LHCN-M2 (cell line): Measurements from ENCODE around the gene TRAM2. TPM values are rescaled to one million over a fixed set of nuclear protein-coding genes. Genes with fewer than 3 reads are reported as not detected.

Source experiments
- DNase-seq: peaks from one replicate; pipeline ENCODE4 v3.0.0-alpha.2; 2012; ENCODE audit warnings: low read depth
- polyA plus RNA-seq: library from polyadenylated mRNA; unstranded; fragments of >200 nt; gene quantifications from one replicate; pipeline ENCODE4 v1.2.1, GENCODE V29; 2012; ENCODE audit warnings: missing spikeins
- total RNA-seq: library from RNA; depleted of rRNA; stranded (reverse); fragments of >200 nt; gene quantifications from 2 replicates; pipeline ENCODE4 v1.2.3, GENCODE V29; 2014; rRNA removed

TRAM2 gene, protein sequence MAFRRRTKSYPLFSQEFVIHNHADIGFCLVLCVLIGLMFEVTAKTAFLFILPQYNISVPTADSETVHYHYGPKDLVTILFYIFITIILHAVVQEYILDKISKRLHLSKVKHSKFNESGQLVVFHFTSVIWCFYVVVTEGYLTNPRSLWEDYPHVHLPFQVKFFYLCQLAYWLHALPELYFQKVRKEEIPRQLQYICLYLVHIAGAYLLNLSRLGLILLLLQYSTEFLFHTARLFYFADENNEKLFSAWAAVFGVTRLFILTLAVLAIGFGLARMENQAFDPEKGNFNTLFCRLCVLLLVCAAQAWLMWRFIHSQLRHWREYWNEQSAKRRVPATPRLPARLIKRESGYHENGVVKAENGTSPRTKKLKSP
- total RNA-seq = 108 and 124 TPM in 2 replicates
- polyA plus RNA-seq = 95.4 TPM

DNA sequence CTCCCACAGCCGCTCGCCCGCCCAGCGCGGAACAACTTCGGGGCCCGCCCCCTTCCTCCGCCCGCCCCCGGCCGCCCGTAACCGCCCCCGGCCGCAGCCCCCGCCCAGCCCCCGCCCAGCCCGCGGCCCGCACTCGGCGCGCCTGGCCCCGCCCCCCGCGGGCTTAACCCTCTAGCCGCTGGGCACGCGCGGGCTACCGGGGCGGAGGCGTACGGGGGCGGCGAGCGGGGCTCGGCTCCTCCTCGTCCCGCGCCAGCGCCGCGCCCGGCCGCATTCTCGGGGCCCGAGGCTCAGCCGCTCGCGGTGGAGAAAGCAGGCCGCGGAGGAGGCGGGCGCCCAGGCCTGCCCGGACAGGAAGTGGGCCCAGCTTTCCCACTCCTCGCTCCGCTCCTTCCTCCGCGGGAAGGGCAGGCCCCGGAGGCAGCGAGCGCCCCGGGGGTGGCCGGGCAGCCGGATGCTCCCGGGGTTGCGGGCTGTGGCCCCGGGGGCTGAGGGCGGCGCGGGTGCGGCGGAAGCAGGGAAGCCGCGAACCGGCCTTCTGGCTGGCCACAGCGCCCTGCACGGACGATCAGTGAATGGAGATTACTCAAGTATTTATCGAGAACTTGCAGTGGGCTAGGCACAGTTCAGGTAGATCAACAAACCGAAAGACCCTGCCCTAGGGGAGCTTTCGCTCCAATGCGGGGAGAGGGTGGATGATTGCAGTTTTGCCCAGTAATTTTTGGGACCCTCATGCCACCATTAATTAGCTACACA is at the start of gene TRAM2:
Gene TRAM2, minus strand, starts transcription at position 39 of the 756 bp plus-strand sequence. CDS start 145 bp downstream, outside the sequence.
- peak; percentile 77 for DNase-seq

DNA sequence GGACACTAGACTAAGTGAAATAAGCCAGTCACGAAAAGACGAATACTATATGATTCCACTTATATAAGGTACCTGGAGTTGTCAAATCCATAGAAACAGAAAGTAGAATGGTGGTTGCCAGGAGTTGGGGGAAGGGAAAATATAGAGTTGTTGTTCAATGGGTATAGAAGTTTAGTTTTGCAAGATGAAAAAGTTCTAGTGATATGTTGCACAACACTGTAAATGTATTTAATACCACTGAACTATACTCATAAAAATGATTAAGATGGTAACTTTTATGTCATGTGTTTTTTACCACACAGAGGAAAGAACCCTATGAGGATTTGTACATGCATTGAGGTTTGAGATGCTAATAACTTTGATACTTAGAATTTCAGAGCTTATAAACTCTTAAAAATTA is 46.0 kb upstream of the TRAM2 start:
- DNase-seq = no peak

DNA sequence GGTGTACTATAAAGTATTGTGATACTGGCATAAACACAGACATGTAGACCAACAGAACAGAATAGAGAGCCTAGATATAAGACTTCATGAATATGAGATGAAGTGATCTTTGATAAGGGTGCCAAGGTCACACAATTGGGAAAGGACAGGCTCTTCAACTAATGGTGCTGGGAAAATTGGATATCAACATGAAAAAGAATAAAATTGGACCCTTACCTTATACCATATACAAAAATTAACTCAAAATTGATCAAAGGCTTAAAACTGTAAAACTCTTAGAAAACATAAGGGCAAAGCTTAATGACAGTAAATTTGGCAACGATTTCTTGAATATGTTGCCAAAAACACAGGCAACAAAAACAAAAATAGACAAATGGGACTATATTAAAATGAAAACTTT is 44.8 kb upstream of the TRAM2 start:
- DNase-seq = no peak

DNA sequence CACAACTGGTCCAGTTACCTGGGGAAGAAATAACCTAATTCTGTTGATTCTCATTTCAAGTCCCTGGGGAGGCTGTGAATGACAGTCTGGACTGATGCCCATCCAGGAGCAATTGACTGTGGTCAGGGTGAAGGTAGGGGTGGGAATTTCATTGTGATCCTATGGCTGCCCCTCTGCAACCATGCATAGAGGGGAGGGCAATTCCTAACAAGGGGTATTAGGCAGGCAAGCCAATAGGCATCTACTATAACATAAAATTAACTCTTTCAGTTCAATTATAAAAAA is 44.0 kb upstream of the TRAM2 start:
- DNase-seq = no peak

DNA sequence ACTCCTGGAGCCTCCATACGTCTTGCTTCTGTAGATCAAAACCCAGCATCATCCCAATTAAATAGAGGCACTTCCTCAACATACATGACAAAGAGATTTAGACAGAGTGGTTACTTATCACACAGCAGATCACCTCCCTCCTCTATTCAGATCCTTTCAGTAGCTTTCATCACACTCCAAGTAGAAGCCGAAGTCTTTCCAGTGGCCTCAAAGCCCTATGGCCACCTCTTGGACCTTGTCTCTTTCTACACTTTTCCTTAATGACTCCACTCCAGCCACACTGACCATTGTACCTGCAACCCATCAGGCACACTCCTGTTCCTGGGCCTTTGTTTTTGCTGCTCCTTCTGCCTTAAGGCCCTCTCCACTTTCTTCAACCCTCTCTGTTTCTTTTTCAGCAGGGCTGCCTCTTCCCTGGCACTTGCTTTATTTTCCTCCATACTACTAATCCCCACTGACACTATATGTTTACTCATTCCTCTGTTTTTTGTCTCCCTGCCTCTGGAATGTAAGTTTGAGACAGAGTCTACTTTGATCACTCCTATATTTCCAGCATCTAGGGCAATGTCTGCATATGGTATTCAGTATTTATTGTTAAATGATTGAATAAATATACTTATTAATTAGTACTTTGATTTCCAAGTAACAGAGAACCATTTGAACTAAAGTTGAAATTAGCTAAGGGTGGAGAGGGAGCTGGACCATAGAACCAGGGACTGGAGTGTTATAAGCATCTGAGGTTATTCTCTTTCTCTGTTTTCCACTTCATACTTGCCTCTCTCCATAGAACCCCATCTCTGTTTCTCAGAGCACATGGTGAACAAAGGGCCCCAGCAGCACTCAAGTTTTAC is 43.4 kb upstream of the TRAM2 start:
- DNase-seq = no peak

DNA sequence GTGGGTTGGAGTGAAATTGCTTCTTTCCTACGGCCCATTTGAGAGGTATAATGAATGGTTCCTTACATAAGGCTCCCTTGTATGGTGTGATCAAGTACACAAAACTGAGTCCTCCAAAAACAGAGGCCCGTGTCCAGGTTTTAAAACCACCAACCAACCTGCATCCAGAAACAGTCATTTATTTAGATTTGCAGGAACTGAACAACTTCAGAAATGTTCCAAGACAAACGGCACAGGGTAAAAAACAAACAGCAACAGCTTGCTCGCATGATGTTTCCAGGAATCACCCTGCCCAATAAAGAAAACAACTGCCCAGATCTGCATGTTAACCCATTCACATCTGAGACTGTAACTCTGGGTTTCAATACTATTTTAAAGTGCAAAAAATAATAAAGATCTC is 40.2 kb upstream of the TRAM2 start:
- peak; percentile 38 for DNase-seq

DNA sequence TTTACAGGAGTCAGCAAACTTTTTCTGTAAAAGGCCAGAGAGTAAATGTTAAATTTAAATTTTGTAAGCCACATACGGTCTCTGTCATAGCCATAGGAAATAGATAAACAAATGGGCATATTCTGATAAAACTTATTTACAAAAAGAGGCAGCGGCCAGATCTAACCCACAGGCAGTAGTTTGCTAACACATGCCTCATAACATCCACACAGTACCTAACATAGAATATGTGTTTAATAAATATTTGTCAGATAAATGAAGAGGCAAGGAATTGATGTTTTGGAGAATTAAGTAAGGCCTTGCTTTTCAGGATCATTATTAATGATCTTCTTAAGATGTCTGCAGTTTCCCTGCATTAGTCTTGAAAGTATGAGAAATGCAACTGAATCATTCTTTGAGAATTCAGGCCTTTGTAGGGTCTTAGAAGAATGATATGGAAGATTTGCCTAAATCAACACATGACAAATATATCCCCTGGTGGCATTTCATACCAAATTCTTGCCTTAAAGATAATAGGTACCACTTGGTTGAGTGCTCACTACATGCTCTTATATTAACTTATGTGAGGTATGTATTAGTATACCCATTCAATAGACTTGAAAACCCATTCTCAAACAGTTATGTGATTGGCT is 39.3 kb upstream of the TRAM2 start:
- no peak for DNase-seq

DNA sequence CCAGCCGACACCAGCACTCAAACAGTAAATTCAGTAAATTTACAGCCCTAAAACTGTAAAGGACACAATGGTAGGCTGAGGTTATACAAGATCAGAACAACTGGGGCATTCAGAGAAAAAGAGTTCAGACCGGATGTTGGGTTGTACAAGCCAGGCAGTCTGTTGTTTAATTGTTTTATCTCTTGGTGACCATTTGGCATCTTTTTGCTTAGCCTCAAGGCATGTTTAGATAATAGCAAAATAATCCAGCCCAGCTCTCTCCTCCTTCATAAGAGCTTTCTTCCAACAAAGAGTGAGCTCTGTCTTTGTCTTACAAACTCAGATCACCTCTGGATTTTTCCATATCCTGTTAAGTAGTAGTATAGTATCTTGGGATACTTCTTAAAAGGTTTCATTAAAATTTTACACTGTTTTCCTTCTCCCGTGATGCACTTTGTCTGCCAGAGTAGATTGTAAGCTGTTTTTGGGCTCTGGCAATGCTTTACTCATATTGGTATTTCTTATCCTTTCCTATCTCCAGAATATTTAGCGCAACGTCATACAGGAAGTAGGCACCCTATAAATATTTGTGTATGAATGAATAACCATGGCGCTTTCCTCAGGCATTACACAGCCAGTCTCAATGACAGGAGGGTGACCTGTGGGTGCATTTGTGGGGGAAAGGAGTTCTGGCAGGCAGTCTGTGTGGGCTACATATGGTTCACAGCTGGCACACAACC is 35.6 kb upstream of the TRAM2 start:
- DNase-seq = no peak

DNA sequence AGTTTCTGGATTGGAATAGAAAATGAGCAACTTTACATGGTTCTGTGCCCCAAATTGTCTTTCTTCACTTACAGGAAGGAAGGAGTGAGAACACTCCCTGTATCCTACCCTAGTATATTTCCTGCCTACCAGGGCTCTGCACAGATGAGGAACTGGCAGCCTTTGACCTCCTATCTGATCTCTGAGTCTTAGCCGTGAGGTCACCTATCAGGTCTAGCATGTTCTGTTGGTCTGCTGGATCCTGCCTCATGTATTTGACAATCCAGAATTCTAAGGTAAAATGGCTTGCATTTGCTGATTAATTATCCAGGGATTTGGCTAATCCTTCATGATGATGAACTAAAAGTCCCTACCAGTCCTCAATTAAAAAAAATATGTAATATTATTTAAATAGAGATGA is 35.0 kb upstream of the TRAM2 start:
- DNase-seq = no peak

DNA sequence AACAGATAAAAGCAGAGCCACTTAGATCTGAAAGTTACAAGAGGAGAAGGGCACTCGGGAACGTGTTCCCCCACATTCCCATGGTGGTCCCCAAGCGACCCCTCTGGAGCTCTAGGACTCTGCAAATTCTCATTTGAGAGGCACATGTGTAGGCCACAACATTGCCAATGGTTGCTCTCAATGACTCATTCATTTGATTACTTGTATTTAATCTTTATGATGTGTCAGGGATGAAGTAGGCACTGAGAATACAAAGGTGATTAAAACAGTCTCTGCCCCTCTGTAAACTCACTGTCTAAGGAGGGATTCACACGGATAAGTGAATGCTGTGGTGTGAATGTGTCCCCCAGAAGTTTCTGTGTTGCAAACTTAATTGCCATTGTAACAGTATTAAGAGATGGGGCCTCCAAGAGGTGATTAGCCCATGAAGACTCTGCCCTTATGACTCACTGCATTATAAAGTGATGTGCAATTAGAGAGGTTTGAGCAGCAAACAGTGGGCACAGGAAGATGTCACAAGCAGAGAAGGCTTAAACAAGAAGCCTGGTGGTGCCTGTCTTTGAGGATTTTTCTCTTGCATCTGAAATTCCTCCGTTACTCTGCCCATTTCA is 34.0 kb upstream of the TRAM2 start:
- DNase-seq = peak; percentile 65

DNA sequence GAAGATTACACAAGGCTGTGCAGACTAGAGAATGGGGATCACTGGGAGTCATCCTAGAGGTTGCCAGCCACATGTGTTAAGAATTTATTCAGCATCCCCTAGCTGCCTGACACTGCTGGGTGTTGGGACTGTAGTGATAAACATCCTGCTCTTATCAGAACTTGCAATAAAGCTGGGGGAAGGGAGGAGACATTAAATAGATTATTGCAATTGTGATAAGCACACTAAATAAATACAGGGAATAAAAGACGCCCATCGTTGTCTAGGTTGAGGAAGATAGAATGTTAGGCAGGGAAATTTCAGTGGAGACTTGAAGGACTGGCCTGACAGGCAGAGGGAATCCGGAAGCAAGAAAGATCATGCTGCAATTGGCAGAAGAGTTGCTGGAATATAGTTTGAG is 33.2 kb upstream of the TRAM2 start:
- no peak for DNase-seq

DNA sequence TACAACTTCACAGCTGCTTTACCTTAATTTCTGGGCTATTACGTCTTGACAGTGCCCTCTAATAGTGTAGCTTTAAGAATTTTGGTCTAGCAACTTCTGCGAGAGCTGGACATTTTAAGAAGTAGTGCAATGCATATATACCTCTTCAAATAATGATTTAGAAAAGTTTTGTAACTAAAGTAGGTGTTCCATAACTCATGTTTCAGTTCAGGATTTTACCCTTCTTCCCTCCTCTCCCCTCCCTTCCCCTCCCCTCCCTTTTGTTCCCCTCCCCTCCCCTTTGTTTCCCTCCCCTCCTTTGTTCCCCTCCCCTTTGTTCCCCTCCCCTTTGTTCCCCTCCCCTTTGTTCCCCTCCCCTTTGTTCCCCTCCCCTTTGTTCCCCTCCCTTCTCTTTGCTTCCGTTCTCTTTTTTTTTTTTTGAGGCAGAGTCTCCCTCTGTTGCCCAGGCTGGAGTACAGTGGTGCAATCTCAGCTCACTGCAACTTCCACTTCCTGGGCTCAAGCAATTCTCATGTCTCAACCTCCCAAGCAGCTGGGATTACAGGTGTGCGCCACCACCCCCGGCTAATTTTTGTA is 28.8 kb upstream of the TRAM2 start:
- no peak for DNase-seq

DNA sequence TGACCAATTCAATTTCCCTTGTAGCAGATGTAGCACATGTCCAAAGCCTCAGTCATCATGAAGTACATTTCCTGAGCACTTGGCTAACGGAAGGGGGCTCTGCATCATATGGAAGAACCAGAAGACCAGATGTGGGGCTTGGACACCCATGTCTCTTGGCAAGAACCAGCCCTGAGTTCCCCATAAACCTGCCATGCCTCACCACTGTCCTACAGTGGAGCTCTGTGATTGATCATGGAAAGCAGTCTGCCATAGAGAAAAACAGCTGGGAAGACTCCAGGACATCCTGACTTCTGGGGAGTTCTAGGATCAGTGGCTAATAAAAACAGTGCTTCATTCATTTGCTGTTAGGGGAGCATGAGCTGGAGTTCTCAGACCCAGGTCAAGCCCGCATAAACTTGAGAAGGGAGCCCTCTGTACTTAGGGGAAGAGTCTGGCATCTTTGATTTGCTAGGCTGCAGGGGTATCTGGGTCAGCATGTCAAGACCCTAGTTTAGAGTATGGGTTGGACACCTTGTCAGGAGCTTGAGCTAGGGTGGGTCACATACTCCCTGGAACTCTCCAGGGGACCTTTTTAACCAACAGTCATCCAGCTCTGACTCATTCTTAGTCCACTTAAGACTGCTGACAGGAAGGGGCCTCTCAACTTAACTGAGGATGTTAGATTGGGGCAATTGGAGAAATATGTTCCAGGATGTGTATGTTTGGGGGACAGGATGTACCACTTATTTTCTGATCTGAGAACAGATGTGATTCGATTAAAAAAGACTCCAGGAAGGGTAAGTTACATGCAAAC is 26.3 kb upstream of the TRAM2 start:
- peak; percentile 89 for DNase-seq

DNA sequence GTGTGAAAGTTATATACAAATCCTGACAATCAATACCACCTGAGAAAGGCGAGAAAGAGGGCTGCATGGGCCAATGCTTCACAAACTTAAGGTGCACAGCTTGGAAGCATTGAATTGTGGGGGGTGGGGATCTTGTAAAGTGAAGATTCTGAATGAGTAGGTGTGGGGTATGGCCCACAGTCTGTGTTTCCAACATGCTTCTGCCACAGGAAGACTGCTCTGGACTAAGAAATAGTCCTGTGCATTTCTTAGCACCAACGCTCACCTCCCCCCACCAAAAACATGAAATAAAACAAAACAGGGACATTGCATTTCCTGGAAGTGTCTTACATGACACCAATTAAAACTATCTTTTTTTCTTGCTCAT is 21.9 kb upstream of the TRAM2 start:
- no peak for DNase-seq

DNA sequence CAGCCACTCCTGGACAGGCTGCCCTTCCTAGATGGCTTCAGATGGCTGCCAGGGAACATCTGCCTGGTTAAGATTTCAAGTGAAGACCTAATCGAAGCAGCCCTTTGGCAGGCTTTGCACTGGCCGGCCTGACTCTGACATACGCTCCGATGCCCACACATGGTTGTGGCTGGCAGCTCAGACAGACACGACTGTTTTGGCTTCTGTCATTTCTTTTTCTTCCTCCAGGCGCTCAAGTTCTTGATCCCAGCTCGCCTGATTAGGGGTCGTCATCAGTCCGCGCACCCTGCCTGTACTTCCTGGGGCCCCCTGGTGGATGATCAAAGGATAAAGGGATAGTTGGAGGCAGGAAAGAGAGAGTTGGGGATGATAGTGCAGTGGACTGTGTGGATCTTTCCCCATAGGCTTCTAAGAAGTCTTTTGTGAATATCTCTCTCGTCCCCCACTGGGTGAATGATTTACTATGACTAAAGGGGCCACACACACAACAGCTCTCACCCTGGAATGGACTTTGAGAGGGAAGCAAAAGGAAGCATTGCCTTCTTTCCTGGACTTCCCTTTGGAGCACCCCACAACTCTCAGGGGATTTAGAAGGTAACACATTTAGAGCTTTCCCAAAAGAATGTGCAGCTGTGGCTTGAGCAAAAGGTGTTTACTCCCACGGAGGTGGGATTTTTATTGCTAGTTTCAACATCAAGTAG is 21.4 kb upstream of the TRAM2 start:
- peak; percentile 82 for DNase-seq

DNA sequence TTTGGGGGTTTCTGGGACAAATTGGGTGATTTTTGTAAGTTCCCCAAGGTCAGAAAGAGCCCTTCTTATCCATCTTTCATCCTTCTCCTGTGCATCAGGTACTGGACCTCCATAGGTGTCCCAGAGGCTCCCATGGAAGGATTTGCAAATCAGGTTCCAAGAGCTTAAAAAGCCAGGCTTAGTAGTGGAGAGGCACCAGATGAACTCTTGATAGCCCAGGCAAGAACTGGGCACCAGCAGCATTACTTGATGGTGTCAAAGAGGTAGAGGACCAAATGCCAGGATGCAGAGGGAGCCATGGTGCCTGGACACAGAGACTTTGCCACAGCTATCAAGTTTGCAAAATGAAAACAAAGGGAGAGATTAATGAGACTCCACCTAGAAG is 20.9 kb upstream of the TRAM2 start:
- DNase-seq = no peak

DNA sequence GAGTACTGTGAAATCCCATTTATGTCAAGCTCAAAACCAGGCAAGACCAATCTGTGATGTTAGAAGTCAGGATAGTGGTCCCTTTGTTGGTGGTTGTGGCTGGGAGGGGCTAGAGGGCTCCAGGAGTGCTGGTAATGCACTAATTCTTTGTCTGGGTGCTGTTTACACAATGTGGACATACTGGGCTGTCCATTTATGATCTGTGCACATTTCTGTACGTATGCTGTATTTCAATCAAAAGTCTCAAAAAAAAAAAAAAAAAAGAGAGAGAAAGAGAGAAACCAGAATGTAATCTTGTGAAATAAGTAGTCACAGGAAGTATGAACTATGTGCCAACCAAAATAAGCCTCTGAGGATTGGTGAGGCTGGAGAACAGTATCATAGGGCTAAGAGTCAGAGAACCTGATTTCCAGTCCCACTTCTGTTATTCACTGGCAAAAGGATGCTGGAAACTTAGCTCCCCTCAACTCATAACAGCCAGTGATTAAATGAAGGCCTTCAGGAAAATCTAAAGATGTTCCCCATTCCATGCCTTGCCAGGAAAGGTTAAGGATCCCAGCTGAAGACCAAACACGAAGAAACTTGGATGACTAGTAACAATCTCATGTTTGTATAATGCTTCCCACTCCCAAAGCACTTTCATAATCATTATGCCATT is 19.6 kb upstream of the TRAM2 start:
- DNase-seq = peak; percentile 57

DNA sequence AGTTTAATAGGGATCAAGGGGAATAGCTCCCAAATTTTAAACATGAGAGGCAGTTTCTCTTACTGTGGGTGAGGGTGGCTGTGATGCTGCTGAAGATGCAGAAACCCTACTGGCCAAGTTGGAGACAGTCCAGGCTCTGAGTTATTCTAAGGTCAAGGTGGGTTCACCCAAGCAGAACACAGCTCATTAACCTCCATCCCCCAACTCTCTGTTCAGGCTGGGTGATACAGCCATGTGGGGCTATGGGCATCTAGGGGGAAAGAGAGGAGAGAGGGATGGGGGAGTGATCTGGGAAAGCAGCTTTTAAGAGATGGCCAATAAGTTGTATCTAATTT is 18.9 kb upstream of the TRAM2 start:
- DNase-seq = peak; percentile 61
